ENCODE data around the gene ZNF280C. TPM values are rescaled to one million over a fixed set of nuclear protein-coding genes. Genes with fewer than 3 reads are reported as not detected.

The ZNF280C gene
- total RNA-seq, 8 experiments from 2014 or later, result 3.1 to 15.9 (median 10.5) TPM

DNA sequence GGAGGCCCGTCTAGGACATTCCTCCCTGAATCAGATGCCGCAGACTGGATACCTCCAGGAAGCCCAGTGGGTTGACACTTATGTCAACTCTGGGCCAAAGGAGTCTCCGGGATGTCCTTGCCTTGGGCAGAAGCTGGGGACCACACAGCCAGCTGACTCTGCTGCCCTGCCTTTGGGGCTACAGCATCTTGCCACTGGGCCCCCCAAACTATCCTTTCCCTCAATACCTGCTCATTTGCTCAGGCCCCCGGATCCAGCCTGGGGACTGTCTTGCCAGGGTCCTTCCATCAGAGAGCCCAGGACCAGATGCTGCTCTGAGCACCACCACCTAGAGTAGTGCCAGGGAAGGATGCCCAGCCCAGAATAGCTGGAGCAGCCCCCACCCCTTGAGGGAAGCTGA lies 77.9 kb downstream of the ZNF280C start:
- in situ Hi-C loops (cut with MboI; ENCODE audit: low pct_unique_long_range_greater_than_20kb in 2 of 9, low sequenced_read_pairs in 9 of 9, unreplicated experiment in 9 of 9), result loop anchor here in 1 of 9 experiments (25.0 kb wide), 1 partner anchor 104 kb away; no protein-coding TSS in a partner anchor
- H3K27ac ChIP-seq, result no peak overlapping the region
- no peaks in the 10 kb centered on the region for H3K4me1 ChIP-seq (replicated peaks in 1 of 2)
- WGBS, 10 experiments, result 60% methylated on average over 1 of the region's 4 CpGs; no CpG with 5 or more reads in 9 of the 10 experiments
- ATAC-seq (replicated peaks in 6 of 8), result no peak
- no peak overlapping the region for H3K4me3 ChIP-seq

DNA sequence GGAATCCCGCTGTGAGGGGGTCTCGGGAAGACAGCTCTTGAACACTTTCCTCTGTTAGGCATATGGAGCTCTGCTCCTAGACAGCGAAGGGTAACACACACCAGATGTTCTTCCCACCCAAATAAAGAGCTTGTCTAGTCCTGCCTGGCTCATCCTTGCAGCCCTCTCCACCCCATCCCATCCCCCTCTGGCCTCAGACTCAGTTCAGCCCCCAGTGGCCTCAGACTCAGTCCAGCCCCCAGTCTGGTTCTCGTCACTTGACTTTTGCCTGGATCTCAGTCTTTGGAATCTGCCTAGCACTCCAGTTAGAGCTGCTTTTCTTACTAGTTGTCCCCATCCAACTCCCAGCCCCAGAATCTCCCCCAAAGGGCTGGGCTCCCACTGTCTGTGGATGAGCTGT lies 82.0 kb downstream of the ZNF280C start:
- H3K4me3 ChIP-seq, result no peak overlapping the region
- in situ Hi-C loops (cut with MboI; ENCODE audit: low pct_unique_long_range_greater_than_20kb in 2 of 9, low sequenced_read_pairs in 9 of 9, unreplicated experiment in 9 of 9), result loop anchor here in 1 of 9 experiments (25.0 kb wide), 1 partner anchor 99 kb away; no protein-coding TSS in a partner anchor
- ATAC-seq (replicated peaks in 6 of 8), result no peak

GRCh38 chrX:130184857-130185256 lies 83.8 kb downstream of the ZNF280C start:
- no peak for ATAC-seq (replicated peaks in 6 of 8)
- no peak overlapping the region for H3K4me3 ChIP-seq
- H3K4me1 ChIP-seq (replicated peaks in 1 of 2), result no peaks in the 10 kb centered on the region
- in situ Hi-C loops (cut with MboI; ENCODE audit: low pct_unique_long_range_greater_than_20kb in 2 of 9, low sequenced_read_pairs in 9 of 9, unreplicated experiment in 9 of 9), result loop anchor here in 1 of 9 experiments (25.0 kb wide), 1 partner anchor 98 kb away; no protein-coding TSS in a partner anchor
- WGBS, 10 experiments, result 0 to 83% (median 60%) methylated on average over 1 to 2 of the region's 2 CpGs; no CpG with 5 or more reads in 5 of the 10 experiments
- no peak overlapping the region for H3K27ac ChIP-seq

More for the DNA sequence above, 82.0 kb downstream of the ZNF280C start:
- WGBS, 10 experiments, result 0% methylated on average over 1 of the region's 4 CpGs; no CpG with 5 or more reads in 9 of the 10 experiments
- no peak overlapping the region for H3K27ac ChIP-seq
- no peaks in the 10 kb centered on the region for H3K4me1 ChIP-seq (replicated peaks in 1 of 2)

DNA sequence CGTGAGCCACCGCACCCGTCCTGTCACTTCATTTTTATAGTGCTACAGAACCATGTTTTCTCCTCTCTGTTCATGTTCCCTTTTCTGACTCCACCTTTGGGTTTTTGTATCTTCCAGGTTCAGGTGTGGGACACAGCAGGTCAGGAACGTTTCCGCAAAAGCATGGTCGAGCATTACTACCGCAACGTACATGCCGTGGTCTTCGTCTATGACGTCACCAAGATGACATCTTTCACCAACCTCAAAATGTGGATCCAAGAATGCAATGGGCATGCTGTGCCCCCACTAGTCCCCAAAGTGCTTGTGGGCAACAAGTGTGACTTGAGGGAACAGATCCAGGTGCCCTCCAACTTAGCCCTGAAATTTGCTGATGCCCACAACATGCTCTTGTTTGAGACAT lies 84.5 kb downstream of the ZNF280C start:
- Histone ChIP-seq H3K4me1 (replicated peaks in 1 of 2) (no peaks in the 10 kb centered on the region), H3K27ac (no peak overlapping the region), H3K4me3 (no peak overlapping the region)
- in situ Hi-C loops (cut with MboI; ENCODE audit: low pct_unique_long_range_greater_than_20kb in 2 of 9, low sequenced_read_pairs in 9 of 9, unreplicated experiment in 9 of 9), result loop anchor here in 1 of 9 experiments (25.0 kb wide), 1 partner anchor 97 kb away; no protein-coding TSS in a partner anchor
- no peak for ATAC-seq (replicated peaks in 6 of 8)
- WGBS, 10 experiments, result 47 to 94% (median 80%) methylated on average over 3 of the region's 11 CpGs; no CpG with 5 or more reads in 7 of the 10 experiments

DNA sequence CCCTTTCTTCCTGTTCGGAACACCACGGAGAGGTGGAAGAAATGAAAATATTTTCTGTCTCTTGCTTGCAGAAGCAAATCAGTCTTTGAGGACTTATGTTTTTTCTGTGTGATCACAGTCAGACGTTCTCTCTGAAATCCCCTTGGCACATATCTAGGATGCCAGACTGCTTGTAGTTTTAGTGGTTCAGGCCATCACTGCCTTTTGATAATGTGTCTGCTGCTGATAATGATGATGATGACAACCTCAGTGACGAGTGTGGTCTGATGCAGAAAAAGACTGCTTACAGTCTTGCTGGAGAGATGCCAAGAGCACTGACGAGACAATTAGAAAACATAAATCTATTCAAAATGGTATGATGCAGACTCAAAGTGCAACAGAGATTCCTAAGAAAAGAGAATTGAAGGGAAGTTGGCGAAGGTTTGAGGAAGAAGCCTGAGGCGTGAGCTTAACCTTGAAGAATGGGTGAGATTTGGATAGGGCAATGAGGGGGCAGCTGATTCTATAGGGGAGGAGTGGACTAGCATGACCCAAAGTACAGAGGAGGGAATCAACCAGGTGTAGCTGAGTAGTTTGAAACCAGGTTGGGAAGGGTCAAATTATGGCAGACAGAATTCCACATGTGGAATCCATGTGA lies 89.0 kb downstream of the ZNF280C start:
- H3K4me3 ChIP-seq, result no peak overlapping the region
- no peak overlapping the region for H3K27ac ChIP-seq
- WGBS, 10 experiments, result 58 to 90% (median 70%) methylated on average over 2 to 5 of the region's 7 CpGs; no CpG with 5 or more reads in 6 of the 10 experiments
- peak in 3 of 8 experiments; percentile 37 to 62 (median 42) for ATAC-seq (replicated peaks in 6 of 8)
- peaks cover 8 to 11% of the 10 kb centered on the region in 2 donors for H3K4me1 ChIP-seq (replicated peaks in 1 of 2)
- in situ Hi-C loops (cut with MboI; ENCODE audit: low pct_unique_long_range_greater_than_20kb in 2 of 9, low sequenced_read_pairs in 9 of 9, unreplicated experiment in 9 of 9), result loop anchor here in 1 of 9 experiments (25.0 kb wide), 1 partner anchor 92 kb away; no protein-coding TSS in a partner anchor

DNA sequence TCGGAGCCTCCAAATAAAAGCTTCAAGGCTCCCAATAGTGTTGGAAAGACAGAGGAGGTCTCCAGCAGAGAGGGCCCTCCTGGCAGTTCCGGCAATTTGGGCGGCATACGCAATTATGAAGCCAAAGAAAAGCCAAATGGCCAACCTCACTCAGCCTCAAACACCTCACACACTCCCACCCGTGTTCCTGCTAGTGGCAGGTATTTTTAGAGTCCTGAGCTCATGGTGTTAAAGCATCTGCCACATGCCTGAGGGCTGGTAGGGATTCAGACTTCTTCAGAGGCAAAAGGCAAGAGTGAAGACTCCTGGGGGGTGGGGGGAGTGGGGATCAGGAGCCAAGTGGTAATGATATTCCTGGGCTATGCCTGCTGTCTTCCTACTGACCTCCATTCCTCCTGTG lies 89.5 kb downstream of the ZNF280C start:
- H3K4me3 ChIP-seq, result no peak overlapping the region
- 0 to 90% (median 72%) methylated on average over 1 to 4 of the region's 5 CpGs; no CpG with 5 or more reads in 7 of the 10 experiments for WGBS, 10 experiments
- ATAC-seq (replicated peaks in 6 of 8), result peak in 1 of 8 experiments; percentile 17
- in situ Hi-C loops (cut with MboI; ENCODE audit: low pct_unique_long_range_greater_than_20kb in 2 of 9, low sequenced_read_pairs in 9 of 9, unreplicated experiment in 9 of 9), result loop anchor here in 1 of 9 experiments (25.0 kb wide), 1 partner anchor 92 kb away; no protein-coding TSS in a partner anchor
- peaks cover 9 to 16% of the 10 kb centered on the region in 2 donors for H3K4me1 ChIP-seq (replicated peaks in 1 of 2)
- no peak overlapping the region for H3K27ac ChIP-seq

DNA sequence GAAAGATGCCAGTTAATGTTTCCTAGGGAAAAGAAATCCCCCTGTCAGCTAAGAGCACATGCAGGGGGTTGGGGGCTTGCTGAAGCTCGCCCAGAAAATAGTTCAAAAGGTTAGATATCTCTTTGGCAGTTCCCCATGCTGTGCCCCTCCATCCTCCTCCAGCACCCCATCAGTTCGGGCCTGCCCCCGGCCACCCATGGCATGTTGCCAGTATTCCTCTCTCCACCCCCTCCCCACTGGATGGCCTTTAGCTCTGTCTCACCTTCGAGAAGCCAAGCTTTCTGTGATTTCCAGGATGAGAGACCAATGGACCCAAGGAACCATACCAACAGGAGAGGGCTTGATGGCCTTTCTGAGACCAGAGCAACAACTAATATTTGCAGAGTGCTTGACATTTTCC lies 91.8 kb downstream of the ZNF280C start:
- H3K27ac ChIP-seq, result no peak overlapping the region
- ATAC-seq (replicated peaks in 6 of 8), result no peak
- peaks cover 16 to 23% of the 10 kb centered on the region in 2 donors for H3K4me1 ChIP-seq (replicated peaks in 1 of 2)
- no peak overlapping the region for H3K4me3 ChIP-seq
- 25 to 40% methylated on average over 1 of the region's 4 CpGs; no CpG with 5 or more reads in 8 of the 10 experiments for WGBS, 10 experiments
- in situ Hi-C loops (cut with MboI; ENCODE audit: low pct_unique_long_range_greater_than_20kb in 2 of 9, low sequenced_read_pairs in 9 of 9, unreplicated experiment in 9 of 9), result loop anchor here in 1 of 9 experiments (25.0 kb wide), 1 partner anchor 90 kb away; no protein-coding TSS in a partner anchor

GRCh38 chrX:130176354-130176776 lies 92.3 kb downstream of the ZNF280C start:
- Histone ChIP-seq H3K4me1 (replicated peaks in 1 of 2) (peaks cover 16 to 23% of the 10 kb centered on the region in 2 donors), H3K4me3 (peak overlapping the region in 1 of 5 donors; percentile 17), H3K27ac (peak overlapping the region in 1 of 2 donors; percentile 39)
- peak in 1 of 8 experiments; percentile 6 for ATAC-seq (replicated peaks in 6 of 8)
- in situ Hi-C loops (cut with MboI; ENCODE audit: low pct_unique_long_range_greater_than_20kb in 2 of 9, low sequenced_read_pairs in 9 of 9, unreplicated experiment in 9 of 9), result loop anchor here in 1 of 9 experiments (25.0 kb wide), 1 partner anchor 89 kb away; no protein-coding TSS in a partner anchor

DNA sequence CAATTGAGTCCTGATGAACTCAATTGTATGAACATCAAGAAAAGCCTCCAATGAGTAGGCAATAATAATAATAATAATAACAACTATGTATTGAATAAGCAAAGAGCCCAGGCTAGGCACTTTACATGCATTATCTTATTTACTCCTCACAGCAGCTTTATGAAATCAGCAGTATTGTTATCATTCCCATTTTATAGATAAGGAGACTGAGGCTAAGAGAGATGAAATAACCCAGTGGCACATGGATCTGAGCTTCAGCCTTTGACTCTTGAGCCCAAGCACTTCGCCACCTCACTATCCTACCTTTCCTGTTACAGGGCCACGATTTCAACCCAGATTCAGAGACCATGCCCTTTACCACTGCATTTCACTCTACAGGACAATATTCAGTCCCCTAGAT lies 93.8 kb downstream of the ZNF280C start:
- Histone ChIP-seq H3K4me3 (peak overlapping the region in 1 of 5 donors; percentile 74), H3K27ac (no peak overlapping the region), H3K4me1 (replicated peaks in 1 of 2) (peaks cover 22 to 29% of the 10 kb centered on the region in 2 donors)
- 83 to 100% (median 94%) methylated on average over 1 to 2 of the region's 2 CpGs; no CpG with 5 or more reads in 6 of the 10 experiments for WGBS, 10 experiments
- in situ Hi-C loops (cut with MboI; ENCODE audit: low pct_unique_long_range_greater_than_20kb in 2 of 9, low sequenced_read_pairs in 9 of 9, unreplicated experiment in 9 of 9), result loop anchor here in 1 of 9 experiments (25.0 kb wide), 1 partner anchor 88 kb away; no protein-coding TSS in a partner anchor
- ATAC-seq (replicated peaks in 6 of 8), result no peak

DNA sequence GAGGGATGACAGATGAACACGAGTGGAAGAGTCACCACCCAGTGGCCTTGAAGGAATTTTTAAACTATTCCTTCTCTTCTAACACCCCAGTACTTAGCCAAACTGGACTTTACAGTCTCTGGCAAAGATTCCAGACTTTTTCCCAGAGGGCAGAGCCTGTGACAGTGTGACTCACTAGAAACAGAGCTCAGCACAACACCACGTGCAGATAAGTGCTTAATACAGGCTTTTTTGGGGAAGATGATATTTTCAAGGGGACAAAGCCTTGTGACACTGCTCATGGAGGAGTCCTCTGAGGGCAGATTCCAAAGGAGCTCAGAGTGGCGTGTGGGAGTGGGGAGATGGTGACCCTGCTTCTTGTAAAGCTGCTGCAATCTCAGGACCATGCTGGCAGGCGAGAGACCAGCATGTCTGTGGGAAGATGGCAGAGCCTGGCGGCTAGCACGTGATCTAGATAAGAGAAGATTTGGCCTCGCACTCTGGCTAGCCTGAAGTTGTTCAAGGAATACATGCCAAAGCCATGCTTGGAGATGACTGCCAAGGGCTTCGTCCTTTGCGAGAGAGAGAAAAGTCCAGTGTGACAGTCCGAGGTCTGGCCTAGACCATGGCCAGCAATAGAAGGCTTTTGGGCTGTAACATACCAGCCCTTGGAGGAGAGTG lies 94.5 kb downstream of the ZNF280C start:
- in situ Hi-C loops (cut with MboI; ENCODE audit: low pct_unique_long_range_greater_than_20kb in 2 of 9, low sequenced_read_pairs in 9 of 9, unreplicated experiment in 9 of 9), result no loop called here
- 0 to 55% methylated on average over 1 to 9 of the region's 10 CpGs; no CpG with 5 or more reads in 8 of the 10 experiments for WGBS, 10 experiments
- Histone ChIP-seq H3K27ac (peak overlapping the region; percentile 90 to 96), H3K4me1 (replicated peaks in 1 of 2) (peaks cover 22 to 33% of the 10 kb centered on the region in 2 donors), H3K4me3 (peak overlapping the region; percentile 59 to 78 (median 66))
- peak in 2 of 8 experiments; percentile 45 to 58 for ATAC-seq (replicated peaks in 6 of 8)

GRCh38 chrX:130173190-130173895 lies 95.4 kb downstream of the ZNF280C start:
- H3K27ac ChIP-seq, result peak overlapping the region; percentile 90 to 96
- peak in 7 of 8 experiments; percentile 28 to 75 (median 42) for ATAC-seq (replicated peaks in 6 of 8)
- WGBS, 10 experiments, result 0 to 100% (median 31%) methylated on average over 1 to 4 of the region's 7 CpGs; no CpG with 5 or more reads in 3 of the 10 experiments
- H3K4me1 ChIP-seq (replicated peaks in 1 of 2), result peaks cover 22 to 33% of the 10 kb centered on the region in 2 donors
- in situ Hi-C loops (cut with MboI; ENCODE audit: low pct_unique_long_range_greater_than_20kb in 2 of 9, low sequenced_read_pairs in 9 of 9, unreplicated experiment in 9 of 9), result no loop called here
- H3K4me3 ChIP-seq, result peak overlapping the region; percentile 59 to 78 (median 66)

DNA sequence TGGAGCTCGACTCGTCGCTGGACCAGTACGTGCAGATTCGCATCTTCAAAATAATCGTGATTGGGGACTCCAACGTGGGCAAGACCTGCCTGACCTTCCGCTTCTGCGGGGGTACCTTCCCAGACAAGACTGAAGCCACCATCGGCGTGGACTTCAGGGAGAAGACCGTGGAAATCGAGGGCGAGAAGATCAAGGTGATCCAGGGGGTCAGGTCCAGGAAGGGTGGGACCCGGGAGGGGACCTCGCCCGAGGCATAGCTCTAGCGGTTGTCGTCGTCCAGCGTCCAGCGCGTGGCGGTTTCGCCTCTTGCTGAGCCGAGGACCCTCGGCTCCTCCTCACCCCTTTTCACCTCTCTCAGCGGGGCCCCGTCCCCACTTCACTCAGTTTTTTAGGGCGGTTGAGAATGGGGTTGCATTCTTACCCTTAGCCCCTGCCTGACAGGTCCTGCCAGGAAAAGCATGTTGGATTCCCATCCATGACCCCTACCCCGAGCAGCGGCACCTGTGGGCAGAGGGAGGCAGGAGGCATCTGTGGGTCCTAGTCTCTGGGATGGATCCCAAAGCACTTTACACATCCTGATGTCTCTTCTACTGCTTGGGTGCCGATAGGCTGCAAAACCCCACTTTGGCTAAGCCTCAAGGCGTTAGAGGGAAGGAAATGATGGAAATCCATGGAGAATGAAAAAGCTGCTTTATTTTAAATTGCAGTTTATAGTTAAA lies 96.4 kb downstream of the ZNF280C start:
- WGBS, 10 experiments, result 16 to 100% (median 29%) methylated on average over 1 to 27 of the region's 34 CpGs; no CpG with 5 or more reads in 5 of the 10 experiments
- peak overlapping the region; percentile 59 to 78 (median 66) for H3K4me3 ChIP-seq
- in situ Hi-C loops (cut with MboI; ENCODE audit: low pct_unique_long_range_greater_than_20kb in 2 of 9, low sequenced_read_pairs in 9 of 9, unreplicated experiment in 9 of 9), result no loop called here
- H3K27ac ChIP-seq, result peak overlapping the region; percentile 90 to 96
- no peak for ATAC-seq (replicated peaks in 6 of 8)
- peaks cover 22 to 33% of the 10 kb centered on the region in 2 donors for H3K4me1 ChIP-seq (replicated peaks in 1 of 2)
